HG02840 (cell line): ENCODE measurements around the gene IGFBP2.

ENCODE experiments used
- ATAC-seq: cut with Tn5 transposase; IDR thresholded peaks from one replicate; pipeline ENCODE4 v1.9.1; 2021; ENCODE audit warnings: mild to moderate bottlenecking, moderate library complexity, moderate number of reproducible peaks; ENCODE audit not compliant: unreplicated experiment, low FRiP score

Gene IGFBP2

DNA sequence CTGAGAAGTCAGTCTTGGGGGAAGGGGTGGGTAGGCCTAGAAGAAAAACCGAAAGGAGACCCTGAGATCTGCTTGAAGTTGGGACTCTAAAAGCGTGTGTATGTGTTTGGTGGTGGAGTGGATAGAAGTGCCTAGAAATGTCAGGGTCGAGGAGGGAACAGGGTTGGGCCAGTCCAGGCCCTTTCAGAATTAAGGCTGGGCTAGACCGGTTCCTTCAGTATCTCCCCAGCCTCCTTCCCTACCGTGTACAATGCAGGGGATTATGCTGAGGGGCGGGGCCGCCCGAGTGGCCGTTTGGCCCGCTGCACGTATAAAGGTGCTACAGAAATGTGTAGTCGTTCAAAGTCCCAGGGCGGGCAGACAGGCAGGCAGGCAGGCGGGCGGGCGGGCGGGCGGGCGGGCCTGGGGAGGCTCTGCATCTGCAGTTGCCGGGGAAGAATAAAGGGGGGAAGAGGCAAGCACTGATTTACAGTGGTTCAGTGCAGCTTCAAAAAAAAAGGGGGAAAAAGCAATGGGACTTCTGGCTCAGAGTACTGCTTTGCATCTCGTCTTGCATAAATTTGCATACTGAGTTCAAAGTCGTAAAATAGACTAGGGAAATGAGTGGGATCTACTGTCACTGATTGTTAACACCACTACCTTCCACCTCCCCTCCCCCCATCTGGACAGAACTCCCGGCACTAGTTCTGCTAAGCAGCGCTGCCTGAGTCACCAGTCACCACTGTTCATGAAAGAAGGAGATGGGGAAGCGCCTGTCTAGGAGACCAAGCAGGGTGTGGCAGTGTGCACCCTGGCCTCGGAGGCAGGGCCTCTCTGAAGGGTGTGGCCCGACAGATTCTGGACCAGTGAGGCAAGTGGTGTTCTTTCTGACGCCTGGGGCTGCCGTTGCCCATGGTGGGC lies 3.6 kb downstream of the IGFBP2 start:
- no peak for ATAC-seq

- ATAC-seq, result no peak
Measured at GRCh38 chr2:216637472-216637871, 4.3 kb downstream of the IGFBP2 start.

DNA sequence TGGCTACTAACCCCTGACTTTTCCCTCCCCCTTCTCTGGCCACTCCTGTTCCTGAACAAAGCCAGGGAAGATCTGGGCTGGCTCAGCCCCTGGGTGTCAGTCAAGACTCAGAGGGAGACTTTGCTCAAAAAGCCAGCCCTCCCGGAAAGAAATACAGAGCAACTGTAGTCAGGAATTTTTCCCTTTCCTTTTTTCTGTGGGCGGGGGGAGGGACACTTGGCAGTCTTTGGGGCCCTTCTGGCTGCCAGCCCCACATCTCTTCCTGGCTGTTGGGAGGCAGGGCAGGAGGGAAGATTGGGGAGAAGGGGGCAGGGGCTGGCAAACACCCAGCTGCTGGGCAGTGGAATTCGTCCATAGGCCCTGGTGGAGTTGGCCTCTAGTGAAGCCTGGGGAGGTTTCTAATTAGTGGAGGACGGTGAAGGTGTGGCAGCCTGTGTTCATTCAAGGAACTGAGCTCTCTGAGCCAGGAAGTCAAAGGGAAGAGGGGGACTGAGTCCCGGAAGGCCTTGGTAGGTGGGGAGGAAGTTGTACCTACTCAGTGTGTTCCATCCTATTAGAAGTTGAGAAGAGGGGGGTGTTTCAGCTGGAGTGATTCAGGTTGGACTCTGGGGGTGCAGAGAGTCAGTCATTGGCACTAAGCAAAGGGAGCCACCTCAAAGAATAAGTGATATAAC lies 10.9 kb downstream of the IGFBP2 start:
- no peak for ATAC-seq

- ATAC-seq, result no peak
Measured at GRCh38 chr2:216644842-216645635, 11.8 kb downstream of the IGFBP2 start.

- no peak for ATAC-seq
Measured at GRCh38 chr2:216645636-216645950, 12.4 kb downstream of the IGFBP2 start.

DNA sequence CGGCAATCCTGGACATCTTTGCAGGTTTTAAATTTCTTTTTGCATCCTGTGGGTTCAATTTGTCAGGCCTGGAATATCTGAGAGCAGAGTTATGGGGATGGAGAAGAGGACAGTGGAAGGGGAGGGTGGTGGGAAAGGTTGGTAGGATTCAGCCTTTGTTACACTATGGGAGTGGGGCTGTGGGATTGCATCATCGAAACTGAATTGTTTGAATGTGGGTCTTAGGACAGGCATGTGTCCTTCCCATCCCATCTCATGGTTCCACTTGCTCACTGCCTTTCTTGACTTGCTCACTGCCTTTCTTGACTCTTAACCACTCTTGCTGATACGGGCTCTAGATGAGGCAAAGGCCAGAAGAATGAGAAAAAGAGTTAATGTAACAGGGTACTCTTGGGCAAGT lies 12.9 kb downstream of the IGFBP2 start:
- no peak for ATAC-seq

- ATAC-seq, result no peak
Measured at GRCh38 chr2:216648105-216648504, 14.9 kb downstream of the IGFBP2 start.

DNA sequence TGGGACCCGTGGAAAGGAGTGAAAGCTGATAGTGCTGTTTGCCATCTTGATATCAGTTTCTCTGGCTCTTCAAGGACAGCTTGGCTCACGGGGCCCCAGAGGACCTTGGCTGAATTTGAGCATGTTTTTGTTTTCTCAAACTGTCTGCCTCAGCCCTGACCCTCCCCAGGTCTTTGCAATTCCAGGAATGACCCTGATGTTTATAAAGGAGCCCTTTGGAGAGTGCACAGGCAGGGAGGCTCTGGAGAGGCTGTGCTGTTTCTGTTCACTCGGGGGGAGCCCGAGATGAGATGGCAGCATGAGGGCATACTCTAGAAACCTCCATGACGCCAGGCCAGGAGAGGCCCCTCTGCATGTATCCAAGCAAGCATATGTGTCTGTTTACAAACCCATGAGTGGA lies 16.4 kb downstream of the IGFBP2 start:
- no peak for ATAC-seq

DNA sequence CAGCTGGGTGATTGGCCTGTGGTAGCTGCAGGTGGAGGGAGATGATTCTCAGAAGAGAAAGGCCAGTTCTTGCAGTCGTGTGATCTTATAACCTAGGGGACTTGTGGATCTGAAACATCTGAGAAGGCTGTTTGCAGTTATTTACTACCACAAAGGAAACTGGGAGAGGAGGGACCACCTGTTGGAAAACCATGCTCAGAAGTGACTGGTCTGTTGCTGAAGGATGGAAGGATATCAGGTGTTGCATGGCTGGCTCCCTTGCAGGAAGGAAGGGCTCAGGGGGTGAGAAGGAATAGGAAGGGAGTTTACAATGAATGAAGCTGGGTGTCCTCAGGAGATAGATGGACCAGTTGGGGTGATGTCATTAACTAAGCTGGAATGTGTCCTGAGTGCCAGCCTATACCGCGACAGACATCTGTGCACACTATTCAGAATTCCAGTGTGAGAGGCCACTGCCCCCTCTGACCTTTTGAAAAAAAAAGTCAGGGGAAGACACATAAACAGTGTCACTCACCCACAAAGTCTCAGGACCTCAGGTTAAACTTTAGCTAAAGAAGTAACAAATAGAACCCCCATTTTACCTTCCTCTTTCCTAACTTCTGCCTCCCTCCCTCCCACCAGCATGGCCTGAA lies 17.5 kb downstream of the IGFBP2 start:
- no peak for ATAC-seq

DNA sequence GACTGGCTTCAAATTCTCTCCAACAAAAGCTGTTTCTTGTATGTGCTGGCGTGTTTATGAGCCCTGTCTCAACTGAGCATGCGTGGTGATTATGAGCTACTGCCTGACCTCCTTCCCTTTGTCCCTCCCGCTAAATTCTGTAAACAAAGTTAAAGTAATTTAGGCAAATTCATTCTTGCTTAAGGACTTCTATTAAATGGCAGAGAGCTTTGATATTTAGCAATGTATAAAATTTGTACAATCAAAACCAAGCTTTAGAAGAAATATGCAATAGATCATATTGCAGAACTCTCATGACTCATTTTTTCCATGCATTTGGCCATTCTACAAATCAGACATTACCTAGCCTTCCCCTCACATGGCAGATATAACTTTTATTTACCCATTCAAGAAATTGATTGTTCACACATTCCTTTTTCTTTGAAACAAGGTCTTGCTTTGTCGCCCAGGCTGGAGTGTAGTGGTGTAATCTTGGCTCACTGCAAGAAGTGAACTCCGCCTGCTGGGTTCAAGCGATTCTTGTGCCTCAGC lies 18.2 kb downstream of the IGFBP2 start:
- ATAC-seq, result no peak

DNA sequence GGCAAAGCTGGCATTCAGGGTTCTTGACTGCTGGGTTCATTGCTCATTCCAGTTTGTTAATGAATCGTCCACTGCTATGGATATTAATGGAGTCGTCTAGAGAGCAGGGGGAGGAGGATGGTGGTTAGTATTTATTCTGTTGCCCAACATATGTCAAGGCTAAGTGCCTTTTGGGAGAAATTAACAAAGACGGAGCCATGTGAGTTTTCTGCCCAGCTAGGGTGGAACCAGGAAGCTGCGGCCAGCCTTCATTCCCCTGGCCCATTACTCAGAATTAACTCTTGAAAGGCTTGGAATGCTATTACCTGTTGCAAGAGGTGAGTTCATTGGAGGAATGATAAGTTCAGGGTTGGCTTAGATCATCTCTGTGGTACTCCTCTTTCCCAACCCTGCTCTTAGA lies 19.3 kb downstream of the IGFBP2 start:
- no peak for ATAC-seq

GRCh38 chr2:216653093-216653799 lies 20.0 kb downstream of the IGFBP2 start:
- ATAC-seq, result no peak

- ATAC-seq, result no peak
Measured at GRCh38 chr2:216653931-216654365, 20.7 kb downstream of the IGFBP2 start.

- ATAC-seq, result no peak
Measured at GRCh38 chr2:216654528-216655052, 21.4 kb downstream of the IGFBP2 start.

DNA sequence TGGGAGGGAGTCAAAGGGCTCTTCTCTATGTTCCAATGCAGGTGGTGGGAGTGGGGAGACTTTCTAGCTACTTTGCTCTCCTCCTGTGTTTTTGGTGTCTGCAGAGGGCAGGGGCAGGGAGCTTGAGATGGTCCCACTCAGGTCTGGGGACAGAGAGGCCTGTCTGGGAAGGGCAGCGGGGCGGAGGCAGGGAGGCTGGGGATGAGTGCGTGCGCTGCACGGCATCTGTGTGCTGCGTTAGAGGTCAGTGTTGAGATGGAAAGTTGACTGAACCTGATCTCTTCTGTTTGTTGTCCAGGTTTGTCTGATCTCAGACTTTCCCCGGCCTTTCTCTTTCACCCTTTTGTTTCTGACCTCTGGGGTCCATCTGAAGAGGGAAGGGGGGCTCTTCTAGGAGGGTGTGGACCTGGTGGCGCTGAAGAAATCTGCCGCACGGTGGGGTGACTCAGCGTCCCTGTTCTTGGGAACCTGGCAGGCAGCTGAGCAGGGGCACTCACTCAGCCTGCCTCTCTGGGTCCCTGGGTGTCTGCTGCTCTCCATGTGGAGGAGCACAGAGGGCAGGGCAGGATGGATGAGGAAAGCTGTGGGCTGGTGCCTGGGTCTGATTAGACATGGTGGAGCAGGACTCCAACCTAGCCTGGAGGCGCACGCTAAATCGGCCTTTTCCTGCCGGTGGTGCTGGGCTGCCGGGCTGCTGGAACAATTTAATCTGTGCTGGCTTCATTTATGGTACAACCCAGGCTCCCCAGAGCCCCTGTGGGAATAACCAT lies 24.1 kb downstream of the IGFBP2 start:
- no peak for ATAC-seq

- no peak for ATAC-seq
Measured at GRCh38 chr2:216657980-216658379, 24.8 kb downstream of the IGFBP2 start.

GRCh38 chr2:216658757-216659156 lies 25.5 kb downstream of the IGFBP2 start:
- ATAC-seq, result no peak

DNA sequence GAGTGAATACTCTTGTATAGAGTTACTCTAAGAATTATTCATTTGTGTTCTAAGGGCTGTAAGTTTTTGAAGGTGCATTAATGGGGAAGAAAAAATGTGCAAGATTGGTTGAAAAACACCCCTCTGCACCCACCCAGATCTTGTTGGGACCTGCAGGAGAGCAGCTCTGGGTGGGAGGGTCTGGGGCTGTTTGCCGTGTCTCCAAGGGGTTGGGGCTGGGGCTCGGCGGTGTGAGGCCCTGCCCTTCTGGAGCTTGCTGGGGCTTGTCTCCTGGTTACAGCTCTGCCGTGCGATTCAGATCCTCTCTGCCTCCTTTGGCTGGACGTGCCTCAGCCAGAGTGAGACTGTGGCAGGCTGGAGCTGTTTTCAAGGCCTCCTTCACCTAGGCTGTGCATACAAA lies 26.1 kb downstream of the IGFBP2 start:
- ATAC-seq, result no peak

GRCh38 chr2:216660496-216660895 lies 27.3 kb downstream of the IGFBP2 start:
- no peak for ATAC-seq
